Right lobe of liver (tissue), 6 donors: ENCODE data around the gene CCDC83. TPM values are rescaled to one million over a fixed set of nuclear protein-coding genes. Genes with fewer than 3 reads are reported as not detected.
"Not testable (repeated sequence)": the region's sequence is repeated elsewhere in the genome, so short reads cannot be mapped to it uniquely, and the experiment has no call there.

Source experiments
- ATAC-seq, 4 donors: fragments of 200-7000 bp; cut with Tn5 transposase; one replicate each; pipeline ENCODE4 v1.9.1; 2020; ENCODE audit warnings: mild to moderate bottlenecking in 4 of 4, moderate library complexity in 4 of 4
- DNase-seq, 3 donors: peaks; one replicate each; pipeline ENCODE4 v3.0.0-alpha.2; 2020
- H3K27ac ChIP-seq, 3 donors: fragments of 200-600 bp; one replicate each; pipeline ENCODE4 v1.8.0; 2022
- H3K27me3 ChIP-seq, 2 donors: fragments of 200-600 bp; one replicate each; pipeline ENCODE4 v1.8.0; 2022
- H3K36me3 ChIP-seq, 4 donors: fragments of 200-600 bp; sonication (generic) in 1 of 4; one replicate each; pipeline versions ENCODE4 v1.5.1 to v1.8.0; 2017 to 2022; ENCODE audit warnings: control low read depth in 1 of 4
- H3K4me1 ChIP-seq, 4 donors: fragments of 200-600 bp; sonication (generic) in 1 of 4; one replicate each; pipeline versions ENCODE4 v1.5.1 to v1.8.0; 2017 to 2022; ENCODE audit warnings: control low read depth in 1 of 4
- H3K4me3 ChIP-seq, 3 donors: fragments of 200-600 bp; one replicate each; pipeline ENCODE4 v1.8.0; 2022
- H3K9me3 ChIP-seq, 4 donors: fragments of 200-600 bp; sonication (generic) in 1 of 4; one replicate each; pipeline versions ENCODE4 v1.5.1 to v1.8.0; 2017 to 2022; ENCODE audit warnings: control low read depth in 1 of 4
- POLR2A ChIP-seq: fragments of 450-650 bp; IDR thresholded peaks from one replicate; pipeline ENCODE4 v1.6.1; 2017; ENCODE audit warnings: antibody characterized with exemption, mild to moderate bottlenecking
- WGBS: methylation state at CpG from one replicate; pipeline ENCODE4 v1.1.6; 2018; ENCODE audit warnings: low coverage, low lambda C conversion rate; ENCODE audit not compliant: insufficient coverage; ENCODE audit errors: missing lambda C conversion rate; 5-methylcytosine and 5-hydroxymethylcytosine counted together
- intact Hi-C, 2 donors: fragments of 100-400 bp; cut with DNase I; formaldehyde crosslinking; loops; one replicate each; pipeline versions ENCODE4 v1.11.2 to v1.14.1; 2022
- total RNA-seq, 6 experiments: library from RNA; depleted of rRNA in 2 of 6; stranded (reverse); fragments of >200 nt in 2 of 6; fragmentation: NEBNext Ultra II Directional in 3 of 6; extraction: Animal tissue kit (Norgen Biotek cat#: 25700) in 3 of 6; gene quantifications; one replicate each; pipeline versions ENCODE4 v1.1.0 to v1.2.4, GENCODE V29; 2016 to 2023
- TF ChIP-seq, protein P1 (sequence below), 4 donors: fragments of 200-600 bp in 3 of 4; fragments of 450-650 bp in 1 of 4; IDR thresholded peaks; one replicate each; pipeline versions ENCODE4 v1.5.1 to v1.8.0; 2016 to 2022; ENCODE audit warnings: antibody characterized with exemption in 4 of 4, mild to moderate bottlenecking in 2 of 4
- donor health status: DM: no; HTN: yes; CAD: no.
- donor health status: DM: no; HTN: no; CAD: no.
- donor health status: DM: no; HTN: no; CAD: no.
- donor health status: DM: no; HTN: yes; CAD: no.
- donor health status: DM: no; HTN: yes; CAD: no.

CCDC83 gene
- total RNA-seq, 6 experiments from 2014 or later = not detected

DNA sequence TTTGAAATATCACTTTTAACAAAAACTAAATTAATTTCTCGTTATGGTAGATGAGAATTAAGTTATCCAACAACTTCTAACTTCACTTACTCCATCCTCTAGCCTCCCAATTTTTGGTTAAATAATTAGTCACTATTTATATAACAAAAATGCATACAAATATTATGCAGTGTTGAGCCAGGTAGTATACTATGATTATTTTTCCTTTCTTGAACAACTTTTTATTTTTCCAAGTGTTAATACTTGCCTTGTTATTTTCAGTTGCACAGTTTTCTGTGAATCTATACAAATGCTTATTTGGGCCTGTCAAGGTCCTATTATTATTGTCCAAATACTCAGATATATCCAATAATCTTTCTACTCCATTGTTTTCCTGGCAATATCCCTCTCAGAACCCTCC, 19.9 kb upstream of the CCDC83 start:
- Histone ChIP-seq H3K27ac (no peak overlapping the region), H3K4me1 (peaks cover 0 to 4% (median 0%) of the 10 kb centered on the region in 4 donors), H3K36me3 (no peaks in the 10 kb centered on the region), H3K9me3 (no peaks in the 10 kb centered on the region), H3K4me3 (no peak overlapping the region), H3K27me3 (no peaks in the 10 kb centered on the region)
- WGBS = 93% methylated on average over 1 of the region's 1 CpG
- no peak for DNase-seq
- TF ChIP-seq POLR2A = no peak
- TF ChIP-seq, protein P1, sequence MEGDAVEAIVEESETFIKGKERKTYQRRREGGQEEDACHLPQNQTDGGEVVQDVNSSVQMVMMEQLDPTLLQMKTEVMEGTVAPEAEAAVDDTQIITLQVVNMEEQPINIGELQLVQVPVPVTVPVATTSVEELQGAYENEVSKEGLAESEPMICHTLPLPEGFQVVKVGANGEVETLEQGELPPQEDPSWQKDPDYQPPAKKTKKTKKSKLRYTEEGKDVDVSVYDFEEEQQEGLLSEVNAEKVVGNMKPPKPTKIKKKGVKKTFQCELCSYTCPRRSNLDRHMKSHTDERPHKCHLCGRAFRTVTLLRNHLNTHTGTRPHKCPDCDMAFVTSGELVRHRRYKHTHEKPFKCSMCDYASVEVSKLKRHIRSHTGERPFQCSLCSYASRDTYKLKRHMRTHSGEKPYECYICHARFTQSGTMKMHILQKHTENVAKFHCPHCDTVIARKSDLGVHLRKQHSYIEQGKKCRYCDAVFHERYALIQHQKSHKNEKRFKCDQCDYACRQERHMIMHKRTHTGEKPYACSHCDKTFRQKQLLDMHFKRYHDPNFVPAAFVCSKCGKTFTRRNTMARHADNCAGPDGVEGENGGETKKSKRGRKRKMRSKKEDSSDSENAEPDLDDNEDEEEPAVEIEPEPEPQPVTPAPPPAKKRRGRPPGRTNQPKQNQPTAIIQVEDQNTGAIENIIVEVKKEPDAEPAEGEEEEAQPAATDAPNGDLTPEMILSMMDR (IDR thresholded peaks at IDR 0.05) = no peak
- ATAC-seq = no peak
- intact Hi-C loops = no loop called here

DNA sequence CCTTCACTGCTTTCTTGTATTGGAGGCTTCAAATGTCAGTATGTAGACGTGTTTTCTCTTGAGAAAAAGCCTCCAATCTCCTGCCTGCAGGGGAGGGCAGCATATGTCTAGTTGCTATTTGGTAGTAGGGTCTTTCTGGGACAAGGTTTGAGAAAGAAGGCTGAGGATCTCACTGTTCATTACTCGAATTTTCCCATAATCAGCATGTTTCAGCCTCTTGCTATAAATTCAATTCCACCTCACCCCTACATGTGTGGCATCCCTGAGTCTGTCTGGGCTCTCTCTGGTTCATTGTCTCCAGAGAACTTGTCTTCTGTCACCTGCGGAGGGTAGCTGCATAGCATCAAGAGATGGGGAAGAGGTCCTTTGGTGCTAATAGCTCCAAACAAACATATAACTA, 19.5 kb upstream of the CCDC83 start:
- H3K9me3 ChIP-seq = no peaks in the 10 kb centered on the region
- WGBS = 65% methylated on average over 3 of the region's 3 CpGs
- intact Hi-C loops = no loop called here
- ATAC-seq (no peak), DNase-seq (no peak)
- H3K27me3 ChIP-seq = no peaks in the 10 kb centered on the region
- TF ChIP-seq, protein P1 (IDR thresholded peaks at IDR 0.05) = no peak
- TF ChIP-seq POLR2A = no peak
- peaks cover 0 to 4% (median 0%) of the 10 kb centered on the region in 4 donors for H3K4me1 ChIP-seq
- no peak overlapping the region for H3K27ac ChIP-seq
- H3K36me3 ChIP-seq = no peaks in the 10 kb centered on the region
- H3K4me3 ChIP-seq = no peak overlapping the region

DNA sequence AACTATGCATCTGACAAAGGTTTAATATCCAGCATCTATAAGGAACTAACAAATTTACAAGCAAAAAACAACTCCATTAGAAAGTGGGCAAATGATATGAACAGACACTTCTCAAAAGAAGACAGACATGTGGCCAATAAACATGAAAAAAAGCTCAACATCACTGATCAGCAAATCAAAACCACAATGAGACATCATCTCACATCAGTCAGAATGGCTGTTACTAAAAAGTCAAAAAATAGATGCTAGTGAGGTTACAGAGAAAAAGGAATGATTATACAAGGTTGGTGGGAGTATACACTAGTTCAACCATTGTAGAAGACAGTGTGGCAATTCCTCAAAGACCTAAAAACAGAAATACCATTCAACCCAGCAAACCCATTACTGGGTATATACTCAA, 14.3 kb upstream of the CCDC83 start:
- H3K27me3 ChIP-seq, DNase-seq, H3K27ac ChIP-seq, ATAC-seq, intact Hi-C loops, H3K9me3 ChIP-seq, H3K4me3 ChIP-seq, H3K36me3 ChIP-seq, H3K4me1 ChIP-seq: not testable (repeated sequence)

DNA sequence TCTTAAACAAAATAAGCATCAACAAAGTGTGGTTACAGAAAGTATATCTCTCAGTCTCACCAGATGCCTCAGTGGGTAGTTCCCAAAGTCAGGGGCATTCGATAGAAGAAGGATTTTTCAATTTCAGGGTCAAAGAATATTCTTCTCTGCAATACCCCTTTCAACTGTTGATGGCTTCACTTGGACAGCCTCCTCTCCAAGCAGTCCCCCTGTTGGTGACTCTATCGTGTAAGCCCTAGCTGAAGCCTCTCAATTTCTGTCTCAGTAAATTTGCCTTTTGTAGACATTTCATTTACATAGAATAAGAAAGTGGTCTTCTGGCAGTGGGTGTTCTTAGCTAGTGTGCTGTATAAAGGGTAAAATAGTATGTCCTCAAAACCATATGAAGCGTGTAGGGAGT, 11.3 kb upstream of the CCDC83 start:
- Histone ChIP-seq H3K4me3 (no peak overlapping the region), H3K36me3 (no peaks in the 10 kb centered on the region), H3K27ac (no peak overlapping the region), H3K27me3 (no peaks in the 10 kb centered on the region), H3K4me1 (no peaks in the 10 kb centered on the region), H3K9me3 (no peaks in the 10 kb centered on the region)
- ATAC-seq (no peak), DNase-seq (no peak)
- TF ChIP-seq POLR2A = no peak
- TF ChIP-seq, protein P1 (IDR thresholded peaks at IDR 0.05) = no peak
- 93% methylated on average over 3 of the region's 3 CpGs for WGBS
- intact Hi-C loops = no loop called here

DNA sequence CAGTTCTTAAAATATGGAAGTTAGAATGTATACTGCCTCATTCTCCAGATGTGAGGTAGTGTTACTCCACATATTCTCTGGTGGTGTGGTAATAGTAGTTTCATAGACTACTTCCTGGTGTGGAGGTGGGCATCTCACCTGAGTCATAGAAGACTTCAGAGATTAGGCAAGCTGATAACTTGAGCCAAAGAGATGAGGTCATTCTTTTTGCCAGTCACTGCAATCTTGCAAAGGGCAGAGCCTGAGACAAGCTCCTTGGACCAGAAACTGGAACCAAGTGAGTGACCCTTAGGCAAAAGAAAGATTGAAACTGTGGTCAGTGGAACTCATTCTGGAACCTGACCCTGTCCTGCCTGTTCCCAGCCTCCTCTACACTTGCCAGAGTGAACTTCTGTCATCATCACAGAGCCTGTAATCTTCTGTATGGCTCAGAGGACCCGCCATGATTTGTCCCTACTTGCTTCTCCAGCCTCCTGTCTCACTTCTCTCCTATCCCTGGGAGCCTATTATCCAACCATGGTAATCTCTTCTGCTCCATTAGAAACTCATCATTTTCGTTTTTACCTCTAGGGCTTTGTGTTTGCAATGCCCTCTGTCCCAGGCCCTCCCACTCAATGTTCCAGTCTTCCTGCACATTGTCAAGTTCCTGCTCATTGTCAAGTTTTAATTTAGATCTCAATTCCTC, 10.6 kb upstream of the CCDC83 start:
- TF ChIP-seq, protein P1 (IDR thresholded peaks at IDR 0.05) = no peak
- no peak for TF ChIP-seq POLR2A
- intact Hi-C loops = no loop called here
- H3K27ac ChIP-seq = no peak overlapping the region

More for the DNA sequence above, 10.6 kb upstream of the CCDC83 start:
- Histone ChIP-seq H3K27me3 (no peaks in the 10 kb centered on the region), H3K9me3 (no peaks in the 10 kb centered on the region), H3K36me3 (no peaks in the 10 kb centered on the region), H3K4me3 (no peak overlapping the region), H3K4me1 (no peaks in the 10 kb centered on the region)
- WGBS = 65% methylated on average over 2 of the region's 2 CpGs
- DNase-seq (no peak), ATAC-seq (peak in 1 of 4 donors; percentile 96)
